Gastroesophageal sphincter (tissue), 4 donors: ENCODE measurements around the gene RAPGEF3. TPM values are rescaled to one million over a fixed set of nuclear protein-coding genes. Genes with fewer than 3 reads are reported as not detected.
A peak's percentile ranks its signal among the peaks of the same experiment; 100 is the strongest.

Source experiments
- ATAC-seq: fragments of 150-250 bp; one replicate; pipeline ENCODE4 v1.9.1; 2016; ENCODE audit warnings: mild to moderate bottlenecking, moderate library complexity
- H3K27ac ChIP-seq, 4 donors: fragments of 200-600 bp; sonication (generic) in 3 of 4; 1 replicate in 3 of 4; 2 replicates in 1 of 4; pipeline ENCODE4 v1.5.1; 2016 to 2019
- H3K27me3 ChIP-seq: fragments of 200-600 bp; sonication (generic); one replicate; pipeline ENCODE4 v1.5.1; 2019
- H3K36me3 ChIP-seq, 2 donors: fragments of 200-600 bp; sonication (generic); one replicate each; pipeline ENCODE4 v1.5.1; 2019; ENCODE audit warnings: control low read depth in 1 of 2
- H3K4me1 ChIP-seq, 3 donors: fragments of 200-600 bp; sonication (generic); 1 replicate in 2 of 3; 2 replicates in 1 of 3; pipeline ENCODE4 v1.5.1; 2016 to 2019; ENCODE audit warnings: control low read depth in 2 of 3
- H3K4me3 ChIP-seq, 2 donors: fragments of 200-600 bp; sonication (generic); one replicate each; pipeline ENCODE4 v1.5.1; 2019; ENCODE audit warnings: mild to moderate bottlenecking in 1 of 2, moderate library complexity in 1 of 2
- H3K9me3 ChIP-seq, 3 donors: fragments of 200-600 bp; sonication (generic); one replicate each; pipeline ENCODE4 v1.5.1; 2017 to 2019; ENCODE audit warnings: control low read depth in 2 of 3
- CTCF ChIP-seq, 4 experiments: fragments of 200-600 bp in 2 of 4; fragments of 450-650 bp in 2 of 4; sonication (generic) in 1 of 4; IDR thresholded peaks; one replicate each; pipeline ENCODE4 v1.5.1; 2017 to 2019; ENCODE audit warnings: antibody characterized with exemption in 4 of 4, mild to moderate bottlenecking in 2 of 4, moderate library complexity in 2 of 4
- EP300 ChIP-seq: sonication (generic); formaldehyde crosslinking; IDR thresholded peaks from one replicate; pipeline ENCODE4 v1.6.1; 2017; ENCODE audit warnings: antibody characterized with exemption, mild to moderate bottlenecking
- POLR2A ChIP-seq, 2 donors: fragments of 450-650 bp; IDR thresholded peaks; one replicate each; pipeline ENCODE4 v1.6.1; 2017; ENCODE audit warnings: antibody characterized with exemption in 2 of 2, mild to moderate bottlenecking in 2 of 2, moderate library complexity in 1 of 2
- POLR2AphosphoS5 ChIP-seq: sonication (generic); formaldehyde crosslinking; IDR thresholded peaks from one replicate; pipeline ENCODE4 v1.6.1; 2017; ENCODE audit warnings: antibody characterized with exemption
- WGBS, 2 donors: methylation state at CpG; one replicate each; pipeline ENCODE4 v1.1.5; 2018; ENCODE audit warnings: low coverage in 1 of 2; 5-methylcytosine and 5-hydroxymethylcytosine counted together
- total RNA-seq, 4 donors: library from RNA; depleted of rRNA; stranded (reverse); fragments of >200 nt; gene quantifications; one replicate each; pipeline ENCODE4 v1.1.0, GENCODE V29; 2016

The RAPGEF3 gene
- total RNA-seq, 4 donors from 2014 or later = 19.3 to 56.8 (median 25.5) TPM

- Histone ChIP-seq H3K9me3 (no peaks in the 10 kb centered on the region), H3K27me3 (no peaks in the 10 kb centered on the region), H3K4me1 (peaks cover 0 to 13% (median 4%) of the 10 kb centered on the region in 3 donors), H3K36me3 (peaks cover 0 to 100% of the 10 kb centered on the region in 2 donors), H3K27ac (peak overlapping the region in 2 of 4 donors; percentile 17 to 48), H3K4me3 (no peak overlapping the region)
- TF ChIP-seq POLR2A (IDR thresholded peaks at IDR 0.05) = no peak
- TF ChIP-seq EP300 = no peak
- no peak for TF ChIP-seq CTCF (IDR thresholded peaks at IDR 0.05)
- no peak for TF ChIP-seq POLR2AphosphoS5
- WGBS, 2 donors = no CpG with 5 or more reads among the region's 16 CpGs
- ATAC-seq = no peak
These were observed 33.2 kb upstream of the RAPGEF3 start for GRCh38 chr12:47791874-47792273.

- no peak for ATAC-seq
- Histone ChIP-seq H3K9me3 (no peaks in the 10 kb centered on the region), H3K4me1 (peaks cover 0 to 19% (median 8%) of the 10 kb centered on the region in 3 donors), H3K27ac (peak overlapping the region in 1 of 4 donors; percentile 48), H3K36me3 (peaks cover 0 to 100% of the 10 kb centered on the region in 2 donors), H3K27me3 (no peaks in the 10 kb centered on the region), H3K4me3 (no peak overlapping the region)
- TF ChIP-seq EP300 (no peak), POLR2A (IDR thresholded peaks at IDR 0.05) (no peak), POLR2AphosphoS5 (no peak), CTCF (IDR thresholded peaks at IDR 0.05) (no peak)
- WGBS, 2 donors = 63% methylated on average over 4 of the region's 14 CpGs; no CpG with 5 or more reads in 1 of the 2 donors
These were observed 32.7 kb upstream of the RAPGEF3 start for GRCh38 chr12:47791351-47791746.

- no peak overlapping the region for H3K4me3 ChIP-seq
- H3K9me3 ChIP-seq = no peaks in the 10 kb centered on the region
- 80 to 100% methylated on average over 1 of the region's 20 CpGs for WGBS, 2 donors
- peaks cover 0 to 100% of the 10 kb centered on the region in 2 donors for H3K36me3 ChIP-seq
- no peak for TF ChIP-seq POLR2AphosphoS5
- no peak for TF ChIP-seq EP300
- TF ChIP-seq POLR2A (IDR thresholded peaks at IDR 0.05) = no peak
- TF ChIP-seq CTCF (IDR thresholded peaks at IDR 0.05) = no peak
- no peak for ATAC-seq
- peak overlapping the region in 2 of 4 donors; percentile 38 to 43 for H3K27ac ChIP-seq
- H3K27me3 ChIP-seq = no peaks in the 10 kb centered on the region
- peaks cover 0 to 24% (median 10%) of the 10 kb centered on the region in 3 donors for H3K4me1 ChIP-seq
These were observed 32.1 kb upstream of the RAPGEF3 start for GRCh38 chr12:47790676-47791350.

GRCh38 chr12:47789712-47790489 is 31.2 kb upstream of the RAPGEF3 start:
- Histone ChIP-seq H3K9me3 (no peaks in the 10 kb centered on the region), H3K36me3 (peaks cover 0 to 100% of the 10 kb centered on the region in 2 donors), H3K27ac (peak overlapping the region in 2 of 4 donors; percentile 23 to 38), H3K27me3 (no peaks in the 10 kb centered on the region), H3K4me1 (peaks cover 0 to 28% (median 10%) of the 10 kb centered on the region in 3 donors), H3K4me3 (no peak overlapping the region)
- ATAC-seq = no peak
- WGBS, 2 donors = no CpG with 5 or more reads among the region's 22 CpGs
- TF ChIP-seq CTCF (IDR thresholded peaks at IDR 0.05) (no peak), POLR2A (IDR thresholded peaks at IDR 0.05) (no peak), POLR2AphosphoS5 (no peak), EP300 (no peak)
